Endothelial cell of hepatic sinusoid (primary cell): ENCODE results near the gene HERC2.
"Not testable (repeated sequence)": the region's sequence is repeated elsewhere in the genome, so short reads cannot be mapped to it uniquely, and the experiment has no call there.

ENCODE experiments used
- in situ Hi-C: cut with HindIII; loops from 2 replicates; pipeline ENCODE4 v1.10.0; 2017; ENCODE audit warnings: low sequenced_read_pairs

Gene HERC2

DNA sequence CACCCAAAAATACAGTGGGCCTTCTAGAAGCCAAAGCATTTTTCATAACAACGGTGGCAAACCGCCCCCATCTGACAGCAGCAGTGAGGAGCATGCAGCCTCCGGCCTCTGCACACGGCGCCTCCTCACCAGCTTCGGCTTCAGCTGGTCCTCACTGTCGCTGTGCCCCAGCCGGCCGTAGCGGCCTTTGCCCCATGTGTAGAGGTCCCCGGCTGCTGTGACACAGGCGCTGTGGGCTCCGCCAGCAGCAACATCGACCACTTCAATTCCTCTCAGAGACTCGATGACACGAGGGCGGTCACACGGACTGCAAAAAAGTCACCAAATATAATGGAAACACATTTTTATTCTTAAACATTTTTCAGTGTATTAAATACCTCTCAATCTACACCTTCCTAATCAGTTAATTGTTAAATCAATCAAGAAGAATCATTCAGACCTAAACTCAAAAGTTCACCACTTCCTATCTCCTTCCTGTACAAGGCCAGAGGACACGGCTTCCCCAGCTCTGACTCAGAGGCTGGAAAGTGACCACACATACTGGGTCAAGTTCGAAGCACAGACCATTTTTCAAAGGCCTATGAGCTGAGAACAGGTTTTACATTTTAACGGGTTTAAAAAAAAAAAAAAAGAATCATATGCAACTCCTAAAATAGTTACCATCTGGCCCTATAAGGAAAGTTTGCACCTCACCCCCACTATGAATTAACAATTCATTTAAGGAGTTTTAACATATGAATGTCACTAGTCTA, 189.3 kb downstream of the HERC2 start:
- in situ Hi-C loops, result no loop called here

DNA sequence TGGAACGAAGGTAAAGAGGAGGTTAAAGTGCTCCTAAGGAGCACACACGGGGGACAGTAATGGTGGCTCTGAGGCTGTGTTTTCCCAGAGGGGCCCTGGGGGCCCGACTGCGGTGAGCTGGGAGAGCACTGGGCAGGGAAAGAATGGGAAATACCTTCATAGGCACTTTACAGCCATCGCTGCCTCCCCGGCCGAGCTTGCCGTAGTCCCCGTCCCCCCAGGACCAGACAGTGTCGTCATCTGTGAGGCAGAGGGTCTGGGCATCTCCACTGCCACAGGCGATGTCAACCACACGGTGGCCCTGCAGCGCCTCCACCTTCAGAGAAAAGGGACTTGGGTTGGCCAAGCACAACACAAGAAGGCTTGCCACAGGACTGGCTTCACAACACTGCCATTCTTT, 190.0 kb downstream of the HERC2 start:
- in situ Hi-C loops, result no loop called here

DNA sequence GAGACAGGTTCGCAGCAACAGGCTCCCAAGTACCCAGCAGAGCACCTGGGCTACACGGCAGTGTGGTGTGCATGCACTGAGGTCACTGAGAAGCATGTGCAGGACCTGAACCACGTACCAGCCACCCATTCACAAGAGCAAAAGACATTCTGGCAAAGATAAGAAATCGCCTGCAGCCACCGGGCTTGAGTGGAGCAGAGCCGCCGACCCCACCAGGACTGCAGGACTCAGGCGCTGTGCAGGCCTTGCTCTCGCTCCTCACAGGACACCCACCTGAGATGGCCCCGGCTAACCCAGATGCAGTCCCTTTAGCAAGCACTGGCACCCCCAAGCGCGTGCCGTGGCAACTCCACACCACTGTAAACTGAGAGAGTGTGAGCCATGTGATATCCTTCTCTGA, 190.6 kb downstream of the HERC2 start:
- in situ Hi-C loops, result no loop called here

- in situ Hi-C loops, result no loop called here
These were observed 191.3 kb downstream of the HERC2 start for GRCh38 chr15:28130651-28131050.

GRCh38 chr15:28129231-28129848, 192.6 kb downstream of the HERC2 start:
- in situ Hi-C loops, result no loop called here

DNA sequence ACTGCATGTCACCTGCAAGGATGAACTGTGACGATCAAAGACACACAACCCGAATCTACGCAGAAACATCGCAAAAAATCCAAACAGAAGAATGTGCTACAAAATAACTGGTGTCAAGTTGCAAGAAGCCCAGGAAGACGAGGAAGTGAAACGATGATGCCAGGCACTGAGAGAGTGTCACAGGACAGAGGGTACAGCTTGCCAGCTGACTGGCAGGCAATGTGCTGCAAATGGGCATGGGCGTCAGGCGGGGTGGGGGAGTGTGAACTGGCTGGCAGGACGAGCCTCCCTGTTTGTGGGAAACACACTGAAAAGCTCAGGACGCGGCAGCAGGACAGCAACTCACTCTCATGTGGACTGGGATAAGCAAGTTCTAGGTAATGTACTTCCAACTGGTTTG, 193.9 kb downstream of the HERC2 start:
- in situ Hi-C loops, result no loop called here

GRCh38 chr15:28127036-28127435, 194.9 kb downstream of the HERC2 start:
- in situ Hi-C loops, result no loop called here

- in situ Hi-C loops, result no loop called here
These were observed 196.0 kb downstream of the HERC2 start for GRCh38 chr15:28125673-28126651.

- in situ Hi-C loops, result no loop called here
These were observed 197.1 kb downstream of the HERC2 start for GRCh38 chr15:28124841-28125240.

DNA sequence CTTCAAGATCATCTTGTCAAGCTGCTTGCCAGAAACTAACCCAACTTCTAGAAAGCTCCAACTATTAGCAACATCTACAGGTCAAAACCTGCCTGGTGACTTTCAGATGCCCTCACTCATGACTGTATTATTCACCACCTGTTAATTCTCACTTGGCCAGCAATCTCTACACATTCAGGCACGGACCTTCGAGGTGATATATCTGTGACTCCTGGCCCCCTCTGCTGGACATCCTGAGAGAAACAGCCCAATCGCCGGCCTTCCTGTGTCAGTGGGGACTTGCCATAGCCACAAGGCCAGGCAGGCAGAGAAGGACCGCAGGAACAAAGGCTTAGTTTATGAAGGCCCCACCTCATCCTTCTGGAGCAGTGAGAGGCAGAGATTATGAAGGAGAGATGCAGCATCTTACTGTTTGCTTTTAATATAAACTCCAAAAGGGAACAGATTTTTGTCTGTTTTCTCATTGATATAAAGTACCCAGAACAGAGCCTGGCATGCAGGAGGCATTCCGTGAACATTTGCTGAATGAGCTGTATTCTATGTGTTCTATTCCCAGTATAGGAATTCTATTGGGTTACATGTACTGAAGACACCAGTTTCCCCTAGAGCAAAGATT, 198.5 kb downstream of the HERC2 start:
- in situ Hi-C loops, result no loop called here

DNA sequence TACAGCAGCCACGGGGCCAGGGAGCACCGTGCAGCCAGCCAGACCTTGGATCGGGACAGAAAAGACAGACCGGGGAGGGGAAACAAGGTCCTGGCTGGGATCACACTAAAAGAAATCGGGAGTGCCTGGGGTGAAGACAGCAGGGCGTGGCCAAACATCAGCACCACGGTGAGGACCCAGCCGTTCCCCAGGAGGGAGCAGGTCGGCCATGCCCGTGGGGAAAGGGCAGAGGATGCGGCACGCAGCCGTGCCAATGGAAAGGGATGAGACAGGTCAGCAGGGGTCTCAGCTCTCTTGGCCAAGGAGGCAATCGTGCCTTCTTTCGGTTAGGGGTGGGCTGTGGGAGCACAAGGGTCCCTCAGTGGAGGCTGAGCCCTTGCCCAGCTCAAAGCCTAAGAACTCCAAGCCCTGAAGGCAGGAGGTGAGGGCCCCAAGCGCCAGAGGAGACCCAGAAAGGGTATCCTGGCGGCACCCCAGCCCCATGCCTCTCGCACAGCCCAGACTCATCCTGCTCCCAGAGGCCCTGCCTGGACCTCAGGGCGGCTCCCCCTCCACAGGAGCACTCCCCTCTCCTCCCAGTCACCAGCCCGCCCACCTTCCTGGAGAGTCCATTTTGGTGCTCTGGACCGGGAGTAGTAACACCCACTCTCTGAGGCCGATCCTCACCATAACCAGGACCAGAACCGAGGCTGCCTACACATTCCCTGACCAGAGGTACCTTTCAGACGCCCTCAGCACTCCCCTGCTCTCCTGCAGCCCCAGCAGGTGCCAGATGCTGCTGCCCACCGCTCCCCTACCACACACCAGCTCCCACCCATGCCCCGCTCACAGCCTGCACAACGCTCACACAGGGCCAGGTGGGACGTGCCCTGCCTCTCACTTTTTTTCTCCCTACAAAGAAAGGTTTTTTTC, 199.7 kb downstream of the HERC2 start:
- in situ Hi-C loops, result no loop called here

DNA sequence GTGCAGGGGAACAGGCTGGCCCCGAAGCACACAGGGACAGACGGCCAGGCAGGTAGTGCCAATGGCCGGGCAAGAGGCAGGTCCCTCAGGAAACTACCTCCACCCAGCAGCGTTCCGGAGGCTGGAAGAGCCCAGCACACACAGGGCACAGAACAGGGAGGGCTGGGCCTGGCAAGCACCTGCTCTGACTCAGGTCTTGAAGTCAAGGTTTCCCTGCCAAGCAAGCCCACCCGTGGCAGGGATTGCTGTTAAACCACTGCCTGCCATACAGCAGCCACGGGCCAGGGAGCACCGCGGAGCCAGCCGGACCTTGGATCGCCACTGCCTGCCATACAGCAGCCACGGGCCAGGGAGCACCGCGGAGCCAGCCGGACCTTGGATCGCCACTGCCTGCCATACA, 200.4 kb downstream of the HERC2 start:
- in situ Hi-C loops, result not testable (repeated sequence)

- in situ Hi-C loops, result no loop called here
These were observed 201.7 kb downstream of the HERC2 start for GRCh38 chr15:28120359-28120640.

DNA sequence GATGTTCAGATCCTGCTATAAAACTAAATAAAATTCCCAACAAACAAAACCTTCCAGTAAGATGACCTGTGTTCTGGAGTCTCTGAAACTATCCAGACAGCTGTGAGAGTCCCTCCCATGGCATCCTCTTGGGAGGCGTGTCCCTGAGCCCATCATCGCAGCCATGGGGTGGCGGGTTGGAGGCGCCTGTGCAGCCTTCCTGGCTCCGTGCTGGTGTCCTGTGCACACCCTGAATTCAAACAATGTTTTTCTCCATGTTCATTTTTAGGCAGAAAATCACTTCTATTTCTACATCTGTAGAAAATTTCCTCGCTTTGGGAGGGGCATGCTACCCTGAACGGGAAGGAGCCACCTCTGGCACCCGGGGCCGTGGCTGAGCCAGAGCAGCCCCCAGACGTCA, 203.4 kb downstream of the HERC2 start:
- in situ Hi-C loops, result no loop called here

DNA sequence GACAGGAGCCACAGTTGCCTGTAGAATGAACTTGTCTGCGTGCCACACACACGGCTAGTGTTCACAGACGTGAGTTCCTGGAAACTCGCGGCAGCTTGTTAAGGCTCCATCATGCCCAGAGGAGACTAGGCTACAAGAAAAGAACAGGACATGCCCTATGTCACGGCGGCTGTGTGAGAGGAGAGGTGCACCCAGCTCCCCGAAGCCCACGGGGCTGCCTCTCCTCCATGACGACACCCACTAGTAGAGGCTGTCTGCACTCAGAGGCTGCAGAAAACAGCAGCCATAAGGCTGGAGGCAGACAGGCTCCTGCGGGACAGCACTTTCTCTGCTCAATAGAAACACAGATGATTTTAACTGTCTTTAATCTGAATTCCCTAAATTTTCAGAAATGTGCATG, 203.9 kb downstream of the HERC2 start:
- in situ Hi-C loops, result no loop called here

- in situ Hi-C loops, result no loop called here
These were observed 204.5 kb downstream of the HERC2 start for GRCh38 chr15:28117432-28117990.

GRCh38 chr15:28116521-28117431, 205.2 kb downstream of the HERC2 start:
- in situ Hi-C loops, result no loop called here

- in situ Hi-C loops, result no loop called here
These were observed 206.1 kb downstream of the HERC2 start for GRCh38 chr15:28115871-28116270.
